Testis (tissue), 2 donors: Measurements from ENCODE around the gene UBASH3A.

ENCODE experiments used
- POLR2A ChIP-seq: fragments of 450-650 bp; IDR thresholded peaks from one replicate; pipeline ENCODE4 v1.6.1; 2017; ENCODE audit warnings: antibody characterized with exemption, mild to moderate bottlenecking, moderate library complexity
- TF ChIP-seq, protein P1 (sequence below), 3 experiments: fragments of 450-650 bp in 2 of 3; fragments of 200-600 bp in 1 of 3; sonication (generic) in 1 of 3; IDR thresholded peaks; one replicate each; pipeline ENCODE4 v1.5.1; 2016 to 2019; ENCODE audit warnings: antibody characterized with exemption in 3 of 3, mild to moderate bottlenecking in 2 of 3, moderate library complexity in 1 of 3

DNA sequence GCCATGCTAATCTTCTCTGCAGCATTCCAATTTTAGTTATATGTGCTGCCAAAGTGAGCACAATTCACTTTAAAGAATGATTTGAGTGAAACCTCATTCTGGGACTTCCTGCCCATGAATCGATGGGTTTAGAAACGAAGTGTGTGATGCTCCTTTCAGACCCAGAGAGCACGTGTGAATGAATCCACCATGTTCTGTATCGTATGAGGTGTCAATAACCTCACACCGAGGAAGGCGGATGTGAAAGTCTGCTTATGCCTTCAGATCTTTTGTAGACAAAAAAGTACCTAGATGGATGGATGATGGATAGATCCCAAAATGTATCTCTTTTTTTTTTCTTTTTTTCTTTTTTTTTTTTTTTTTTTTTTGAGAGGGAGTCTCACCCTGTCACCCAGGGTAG lies 13.8 kb downstream of the UBASH3A start:
- TF ChIP-seq POLR2A: no peak
- TF ChIP-seq, protein P1, sequence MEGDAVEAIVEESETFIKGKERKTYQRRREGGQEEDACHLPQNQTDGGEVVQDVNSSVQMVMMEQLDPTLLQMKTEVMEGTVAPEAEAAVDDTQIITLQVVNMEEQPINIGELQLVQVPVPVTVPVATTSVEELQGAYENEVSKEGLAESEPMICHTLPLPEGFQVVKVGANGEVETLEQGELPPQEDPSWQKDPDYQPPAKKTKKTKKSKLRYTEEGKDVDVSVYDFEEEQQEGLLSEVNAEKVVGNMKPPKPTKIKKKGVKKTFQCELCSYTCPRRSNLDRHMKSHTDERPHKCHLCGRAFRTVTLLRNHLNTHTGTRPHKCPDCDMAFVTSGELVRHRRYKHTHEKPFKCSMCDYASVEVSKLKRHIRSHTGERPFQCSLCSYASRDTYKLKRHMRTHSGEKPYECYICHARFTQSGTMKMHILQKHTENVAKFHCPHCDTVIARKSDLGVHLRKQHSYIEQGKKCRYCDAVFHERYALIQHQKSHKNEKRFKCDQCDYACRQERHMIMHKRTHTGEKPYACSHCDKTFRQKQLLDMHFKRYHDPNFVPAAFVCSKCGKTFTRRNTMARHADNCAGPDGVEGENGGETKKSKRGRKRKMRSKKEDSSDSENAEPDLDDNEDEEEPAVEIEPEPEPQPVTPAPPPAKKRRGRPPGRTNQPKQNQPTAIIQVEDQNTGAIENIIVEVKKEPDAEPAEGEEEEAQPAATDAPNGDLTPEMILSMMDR (IDR thresholded peaks at IDR 0.05): no peak
